DND-41 (cell line): ENCODE results near the gene PLXNC1.

Source experiments
- ATAC-seq: fragments of 200-7000 bp; cut with Tn5 transposase; 3 replicates; pipeline ENCODE4 v1.9.1; 2021; ENCODE audit warnings: low read depth; ENCODE audit not compliant: insufficient read depth
- DNase-seq: peaks from one replicate; pipeline ENCODE4 v3.0.0-alpha.2; 2020
- H2AFZ ChIP-seq: 2 replicates; pipeline ENCODE4 v1.6.0; 2012; ENCODE audit warnings: low read depth, low read length
- H3K27ac ChIP-seq: 2 replicates; pipeline ENCODE4 v1.5.1; 2012; ENCODE audit warnings: low read length, inconsistent platforms
- H3K27me3 ChIP-seq: fragments of 200-600 bp; sonication (generic); 2 replicates; pipeline ENCODE4 v1.6.0; 2012; ENCODE audit warnings: low read length, mild to moderate bottlenecking, inconsistent platforms; ENCODE audit not compliant: insufficient read depth, poor library complexity
- H3K36me3 ChIP-seq: 2 replicates; pipeline ENCODE4 v1.5.1; 2012; ENCODE audit warnings: low read length, inconsistent platforms; ENCODE audit not compliant: insufficient read depth
- H3K4me1 ChIP-seq: 2 replicates; pipeline ENCODE4 v1.5.1; 2012; ENCODE audit warnings: mild to moderate bottlenecking, low read length; ENCODE audit not compliant: insufficient read depth
- H3K4me2 ChIP-seq: 2 replicates; pipeline ENCODE4 v1.6.0; 2012; ENCODE audit warnings: mild to moderate bottlenecking, moderate library complexity, low read length, inconsistent platforms; ENCODE audit not compliant: insufficient read depth
- H3K4me3 ChIP-seq, 2 experiments: fragments of 200-600 bp in 1 of 2; shearing (Covaris generic) in 1 of 2; 2 replicates each; pipeline ENCODE4 v1.5.1; 2012 to 2016; ENCODE audit warnings: inconsistent platforms in 2 of 2, low read length in 2 of 2, mild to moderate bottlenecking in 2 of 2, low read depth in 1 of 2, moderate library complexity in 1 of 2
- H3K79me2 ChIP-seq: 2 replicates; pipeline ENCODE4 v1.6.0; 2012; ENCODE audit warnings: low read length, inconsistent platforms; ENCODE audit not compliant: insufficient read depth
- H3K9ac ChIP-seq: 2 replicates; pipeline ENCODE4 v1.6.0; 2012; ENCODE audit warnings: low read depth, mild to moderate bottlenecking, inconsistent platforms, low read length, moderate library complexity
- H3K9me3 ChIP-seq: 2 replicates; pipeline ENCODE4 v1.5.1; 2012; ENCODE audit warnings: low read length, moderate library complexity, mild to moderate bottlenecking, inconsistent platforms; ENCODE audit not compliant: insufficient read depth, severe bottlenecking
- H4K20me1 ChIP-seq: 2 replicates; pipeline ENCODE4 v1.6.0; 2012; ENCODE audit warnings: low read length; ENCODE audit not compliant: insufficient read depth
- CTCF ChIP-seq: IDR thresholded peaks from 2 replicates; pipeline ENCODE4 v1.5.1; 2012; ENCODE audit warnings: borderline replicate concordance, low read length, moderate library complexity, mild to moderate bottlenecking; ENCODE audit not compliant: poor library complexity, severe bottlenecking; ENCODE audit errors: extremely low read depth
- EZH2 ChIP-seq: IDR thresholded peaks from 3 replicates; pipeline ENCODE4 v1.6.1; 2012; ENCODE audit warnings: borderline replicate concordance, low read depth, mild to moderate bottlenecking, moderate library complexity, low read length, inconsistent platforms; ENCODE audit not compliant: severe bottlenecking

Gene PLXNC1

GRCh38 chr12:94265539-94265938, 117.2 kb downstream of the PLXNC1 start:
- no peak overlapping the region for H3K4me2 ChIP-seq
- TF ChIP-seq CTCF (no peak), EZH2 (no peak)
- H3K36me3 ChIP-seq, result no peaks in the 10 kb centered on the region
- ATAC-seq (no peak), DNase-seq (no peak)
- H3K9ac ChIP-seq, result no peak overlapping the region
- no peak overlapping the region for H3K27ac ChIP-seq
- peaks cover 28% of the 10 kb centered on the region for H3K4me1 ChIP-seq
- H3K79me2 ChIP-seq, result no peaks in the 10 kb centered on the region
- H3K27me3 ChIP-seq, result no peaks in the 10 kb centered on the region
- no peaks in the 10 kb centered on the region for H4K20me1 ChIP-seq
- no peaks in the 10 kb centered on the region for H3K9me3 ChIP-seq
- no peak overlapping the region for H2AFZ ChIP-seq
- no peak overlapping the region for H3K4me3 ChIP-seq

GRCh38 chr12:94265966-94266745, 117.8 kb downstream of the PLXNC1 start:
- TF ChIP-seq CTCF (no peak), EZH2 (no peak)
- no peak overlapping the region for H3K27ac ChIP-seq
- H3K36me3 ChIP-seq, result no peaks in the 10 kb centered on the region
- no peaks in the 10 kb centered on the region for H3K79me2 ChIP-seq
- H3K4me2 ChIP-seq, result no peak overlapping the region
- no peak for DNase-seq
- H3K9me3 ChIP-seq, result no peaks in the 10 kb centered on the region
- H3K4me1 ChIP-seq, result peaks cover 28% of the 10 kb centered on the region
- no peak for ATAC-seq
- no peak overlapping the region for H2AFZ ChIP-seq
- H3K4me3 ChIP-seq, result no peak overlapping the region
- H3K9ac ChIP-seq, result no peak overlapping the region
- no peaks in the 10 kb centered on the region for H3K27me3 ChIP-seq
- H4K20me1 ChIP-seq, result no peaks in the 10 kb centered on the region

- H4K20me1 ChIP-seq, result no peaks in the 10 kb centered on the region
- H3K9me3 ChIP-seq, result no peaks in the 10 kb centered on the region
- no peak for TF ChIP-seq CTCF
- no peak for TF ChIP-seq EZH2
- DNase-seq (no peak), ATAC-seq (no peak)
- no peaks in the 10 kb centered on the region for H3K79me2 ChIP-seq
- H3K27me3 ChIP-seq, result no peaks in the 10 kb centered on the region
- no peak overlapping the region for H3K27ac ChIP-seq
- H3K4me3 ChIP-seq, result no peak overlapping the region
- H3K9ac ChIP-seq, result no peak overlapping the region
- H3K36me3 ChIP-seq, result no peaks in the 10 kb centered on the region
- H3K4me1 ChIP-seq, result peaks cover 23% of the 10 kb centered on the region
- H3K4me2 ChIP-seq, result no peak overlapping the region
- no peak overlapping the region for H2AFZ ChIP-seq
Measured at GRCh38 chr12:94266796-94267536, 118.6 kb downstream of the PLXNC1 start.
